Trophoblast cell (in vitro differentiated cells and primary cell): Measurements from ENCODE around the gene SMOC2.

Experiments used
- DNase-seq, 2 donors: peaks; one replicate each; pipeline ENCODE4 v3.0.0-alpha.2; 2016
- H2AFZ ChIP-seq: 2 replicates; pipeline ENCODE4 v1.6.1; 2013; ENCODE audit warnings: low read length, moderate library complexity, mild to moderate bottlenecking; ENCODE audit not compliant: insufficient read depth, poor library complexity
- H2AK5ac ChIP-seq: 2 replicates; pipeline ENCODE4 v1.6.1; 2013; ENCODE audit warnings: mild to moderate bottlenecking, low read length
- H2BK120ac ChIP-seq: 2 replicates; pipeline ENCODE4 v1.6.1; 2013; ENCODE audit warnings: low read length, mild to moderate bottlenecking, moderate library complexity; ENCODE audit not compliant: insufficient read depth, poor library complexity
- H2BK12ac ChIP-seq: 2 replicates; pipeline ENCODE4 v1.6.1; 2013; ENCODE audit warnings: mild to moderate bottlenecking, low read length, moderate library complexity
- H2BK5ac ChIP-seq: 2 replicates; pipeline ENCODE4 v1.6.1; 2013; ENCODE audit warnings: low read length, low read depth, moderate library complexity, mild to moderate bottlenecking; ENCODE audit not compliant: poor library complexity
- H3K14ac ChIP-seq: 2 replicates; pipeline ENCODE4 v1.6.1; 2013; ENCODE audit warnings: mild to moderate bottlenecking, low read length
- H3K18ac ChIP-seq: 2 replicates; pipeline ENCODE4 v1.6.1; 2013; ENCODE audit warnings: mild to moderate bottlenecking, low read length
- H3K23ac ChIP-seq: 2 replicates; pipeline ENCODE4 v1.6.1; 2013; ENCODE audit warnings: low read length
- H3K27ac ChIP-seq: 2 replicates; pipeline ENCODE4 v1.5.1; 2013; ENCODE audit warnings: low read depth, mild to moderate bottlenecking, inconsistent platforms, low read length, moderate library complexity
- H3K27me3 ChIP-seq: 2 replicates; pipeline ENCODE4 v1.6.1; 2013; ENCODE audit warnings: inconsistent platforms, mild to moderate bottlenecking, low read length, moderate library complexity; ENCODE audit not compliant: insufficient read depth
- H3K36me3 ChIP-seq, 2 experiments: 1 replicate in 1 of 2; 2 replicates in 1 of 2; pipeline ENCODE4 v1.6.1; 2013; ENCODE audit warnings: low read length in 2 of 2, mild to moderate bottlenecking in 2 of 2, moderate library complexity in 1 of 2; ENCODE audit not compliant: insufficient read depth in 2 of 2, control insufficient read depth in 1 of 2
- H3K4ac ChIP-seq: 2 replicates; pipeline ENCODE4 v1.6.1; 2013; ENCODE audit warnings: low read depth, mild to moderate bottlenecking, low read length, moderate library complexity
- H3K4me1 ChIP-seq, 2 experiments: 1 replicate in 1 of 2; 2 replicates in 1 of 2; pipeline ENCODE4 v1.6.1; 2013; ENCODE audit warnings: low read length in 2 of 2, mild to moderate bottlenecking in 2 of 2, moderate library complexity in 1 of 2; ENCODE audit not compliant: insufficient read depth in 2 of 2, control insufficient read depth in 1 of 2
- H3K4me2 ChIP-seq: 2 replicates; pipeline ENCODE4 v1.6.1; 2013; ENCODE audit warnings: inconsistent platforms, mild to moderate bottlenecking, low read length, moderate library complexity
- H3K4me3 ChIP-seq: 2 replicates; pipeline ENCODE4 v1.5.1; 2013; ENCODE audit warnings: mild to moderate bottlenecking, low read depth, low read length, inconsistent platforms
- H3K79me1 ChIP-seq: one replicate; pipeline ENCODE4 v1.6.1; 2013; ENCODE audit warnings: low read length
- H3K79me2 ChIP-seq: 2 replicates; pipeline ENCODE4 v1.6.1; 2013; ENCODE audit warnings: low read length, mild to moderate bottlenecking; ENCODE audit not compliant: control insufficient read depth, insufficient read depth, poor library complexity
- H3K9ac ChIP-seq: 2 replicates; pipeline ENCODE4 v1.6.1; 2013; ENCODE audit warnings: mild to moderate bottlenecking, low read length
- H3K9me3 ChIP-seq: 2 replicates; pipeline ENCODE4 v1.6.1; 2013; ENCODE audit warnings: low read depth, mild to moderate bottlenecking, control low read depth, inconsistent platforms, low read length; ENCODE audit not compliant: insufficient read depth
- H4K12ac ChIP-seq: 2 replicates; pipeline ENCODE4 v1.6.1; 2013; ENCODE audit warnings: low read depth, mild to moderate bottlenecking, low read length, moderate library complexity
- H4K8ac ChIP-seq: 2 replicates; pipeline ENCODE4 v1.6.1; 2013; ENCODE audit warnings: low read depth, mild to moderate bottlenecking, low read length, moderate library complexity
- H4K91ac ChIP-seq: one replicate; pipeline ENCODE4 v1.6.1; 2013; ENCODE audit warnings: low read depth, mild to moderate bottlenecking, low read length, moderate library complexity
- WGBS: extraction: QIAGEN DNeasy Blood & Tissue Kit; methylation state at CpG from one replicate; pipeline ENCODE4 v1.1.7; 2013; ENCODE audit warnings: missing lambda C conversion rate; ENCODE audit not compliant: insufficient read length, insufficient coverage; ENCODE audit errors: extremely low coverage; 5-methylcytosine and 5-hydroxymethylcytosine counted together

SMOC2 gene

DNA sequence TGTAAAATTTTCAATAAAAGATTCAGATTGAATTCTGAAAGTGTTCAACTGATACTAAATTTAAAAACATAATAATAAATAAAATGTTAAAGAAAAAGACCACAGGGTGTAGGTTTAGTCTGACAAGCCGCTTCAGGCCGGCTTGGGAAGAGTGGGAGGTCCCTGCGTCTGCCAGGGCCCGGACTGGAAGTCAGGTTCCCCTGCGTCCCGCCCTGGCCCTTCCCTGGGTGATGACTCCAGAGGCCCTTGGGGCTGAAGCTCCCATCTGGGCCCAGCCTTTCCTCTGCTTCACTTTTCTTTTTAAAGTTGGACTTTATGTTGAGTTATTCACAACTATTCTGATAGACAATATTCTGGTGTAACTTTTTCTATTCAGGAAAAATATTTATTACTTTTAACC, 93.3 kb downstream of the SMOC2 start:
- H2BK5ac ChIP-seq = no peak overlapping the region
- no peaks in the 10 kb centered on the region for H3K27me3 ChIP-seq
- DNase-seq = no peak
- H3K14ac ChIP-seq = no peak overlapping the region
- no peak overlapping the region for H3K18ac ChIP-seq
- H3K79me2 ChIP-seq = no peaks in the 10 kb centered on the region
- no peak overlapping the region for H3K4me3 ChIP-seq
- H3K23ac ChIP-seq = no peak overlapping the region
- H2BK12ac ChIP-seq = no peak overlapping the region
- H3K36me3 ChIP-seq = no peaks in the 10 kb centered on the region
- WGBS = no CpG with 5 or more reads among the region's 6 CpGs
- H2AK5ac ChIP-seq = no peak overlapping the region
- no peak overlapping the region for H2BK120ac ChIP-seq
- H4K12ac ChIP-seq = no peak overlapping the region
- H3K9me3 ChIP-seq = peaks cover 3% of the 10 kb centered on the region
- H2AFZ ChIP-seq = no peak overlapping the region
- H3K9ac ChIP-seq = no peak overlapping the region
- no peak overlapping the region for H4K91ac ChIP-seq
- no peak overlapping the region for H3K4me2 ChIP-seq
- no peak overlapping the region for H4K8ac ChIP-seq
- no peaks in the 10 kb centered on the region for H3K4me1 ChIP-seq
- H3K4ac ChIP-seq = no peak overlapping the region
- H3K79me1 ChIP-seq = no peaks in the 10 kb centered on the region
- no peak overlapping the region for H3K27ac ChIP-seq

DNA sequence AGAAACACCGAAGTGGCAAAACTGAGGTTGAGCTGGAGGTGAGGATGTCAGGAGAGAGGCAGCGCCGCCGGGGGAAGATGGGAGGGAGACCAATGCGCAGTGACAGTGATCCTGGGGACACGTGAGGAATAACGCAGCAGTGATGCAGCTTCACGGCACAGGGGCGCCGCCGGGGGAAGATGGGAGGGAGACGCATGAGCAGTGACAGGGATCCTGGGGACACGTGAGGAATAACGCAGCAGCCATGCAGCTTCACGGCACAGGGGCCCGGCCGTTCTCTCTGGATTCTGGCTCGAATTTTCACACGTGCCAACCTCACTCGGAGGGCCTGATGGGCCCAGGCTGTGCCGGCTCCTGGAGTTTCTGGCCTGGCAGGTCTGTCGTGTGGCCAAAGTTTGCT, 94.7 kb downstream of the SMOC2 start:
- H3K9me3 ChIP-seq = peaks cover 8% of the 10 kb centered on the region
- H3K27me3 ChIP-seq = no peaks in the 10 kb centered on the region
- H2AFZ ChIP-seq = no peak overlapping the region
- no peaks in the 10 kb centered on the region for H3K79me1 ChIP-seq
- H2BK5ac ChIP-seq = no peak overlapping the region
- H3K79me2 ChIP-seq = no peaks in the 10 kb centered on the region
- H3K23ac ChIP-seq = no peak overlapping the region
- H3K18ac ChIP-seq = no peak overlapping the region
- no peak overlapping the region for H4K8ac ChIP-seq
- H3K36me3 ChIP-seq = no peaks in the 10 kb centered on the region
- no peak overlapping the region for H3K4me2 ChIP-seq
- DNase-seq = no peak
- no peak overlapping the region for H3K9ac ChIP-seq
- H3K27ac ChIP-seq = no peak overlapping the region
- H2BK12ac ChIP-seq = no peak overlapping the region
- no peak overlapping the region for H3K4me3 ChIP-seq
- no peak overlapping the region for H3K14ac ChIP-seq
- no peak overlapping the region for H2AK5ac ChIP-seq
- no peak overlapping the region for H4K12ac ChIP-seq
- WGBS = no CpG with 5 or more reads among the region's 22 CpGs
- no peak overlapping the region for H2BK120ac ChIP-seq
- H3K4ac ChIP-seq = no peak overlapping the region
- no peak overlapping the region for H4K91ac ChIP-seq
- H3K4me1 ChIP-seq = peaks cover 0 to 3% of the 10 kb centered on the region in 2 experiments

DNA sequence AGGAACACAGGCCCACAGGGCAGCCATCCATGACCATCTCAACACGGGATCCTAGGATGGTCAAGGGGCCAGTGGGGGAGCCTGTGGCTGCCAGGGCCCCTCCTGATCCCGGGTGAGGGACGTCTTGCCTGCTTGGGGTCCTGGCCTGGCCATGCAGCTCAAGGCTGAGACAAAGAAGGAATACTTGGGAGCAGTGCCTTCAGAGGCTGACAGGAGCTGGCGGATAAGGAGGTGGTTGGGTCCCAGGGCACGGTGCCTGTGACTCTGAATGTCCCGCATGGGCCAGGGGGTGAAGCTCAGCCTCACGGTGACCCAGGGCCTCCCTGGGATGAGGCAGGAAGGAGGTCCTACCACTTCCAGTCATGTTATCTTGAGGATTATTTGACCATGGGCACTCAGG, 95.2 kb downstream of the SMOC2 start:
- no peaks in the 10 kb centered on the region for H3K79me1 ChIP-seq
- H2AK5ac ChIP-seq = no peak overlapping the region
- H2BK12ac ChIP-seq = no peak overlapping the region
- WGBS = no CpG with 5 or more reads among the region's 7 CpGs
- H3K18ac ChIP-seq = no peak overlapping the region
- H3K9me3 ChIP-seq = peaks cover 9% of the 10 kb centered on the region
- no peak overlapping the region for H4K8ac ChIP-seq
- no peak overlapping the region for H3K4ac ChIP-seq
- H4K12ac ChIP-seq = no peak overlapping the region
- no peak overlapping the region for H2AFZ ChIP-seq
- no peak overlapping the region for H4K91ac ChIP-seq
- H3K27ac ChIP-seq = no peak overlapping the region
- no peak overlapping the region for H3K4me2 ChIP-seq
- H2BK5ac ChIP-seq = no peak overlapping the region
- H3K9ac ChIP-seq = no peak overlapping the region
- no peaks in the 10 kb centered on the region for H3K79me2 ChIP-seq
- DNase-seq = no peak
- H3K4me3 ChIP-seq = no peak overlapping the region
- no peaks in the 10 kb centered on the region for H3K36me3 ChIP-seq
- H2BK120ac ChIP-seq = no peak overlapping the region
- H3K27me3 ChIP-seq = no peaks in the 10 kb centered on the region
- H3K14ac ChIP-seq = no peak overlapping the region
- H3K4me1 ChIP-seq = peaks cover 2 to 5% of the 10 kb centered on the region in 2 experiments
- H3K23ac ChIP-seq = no peak overlapping the region

DNA sequence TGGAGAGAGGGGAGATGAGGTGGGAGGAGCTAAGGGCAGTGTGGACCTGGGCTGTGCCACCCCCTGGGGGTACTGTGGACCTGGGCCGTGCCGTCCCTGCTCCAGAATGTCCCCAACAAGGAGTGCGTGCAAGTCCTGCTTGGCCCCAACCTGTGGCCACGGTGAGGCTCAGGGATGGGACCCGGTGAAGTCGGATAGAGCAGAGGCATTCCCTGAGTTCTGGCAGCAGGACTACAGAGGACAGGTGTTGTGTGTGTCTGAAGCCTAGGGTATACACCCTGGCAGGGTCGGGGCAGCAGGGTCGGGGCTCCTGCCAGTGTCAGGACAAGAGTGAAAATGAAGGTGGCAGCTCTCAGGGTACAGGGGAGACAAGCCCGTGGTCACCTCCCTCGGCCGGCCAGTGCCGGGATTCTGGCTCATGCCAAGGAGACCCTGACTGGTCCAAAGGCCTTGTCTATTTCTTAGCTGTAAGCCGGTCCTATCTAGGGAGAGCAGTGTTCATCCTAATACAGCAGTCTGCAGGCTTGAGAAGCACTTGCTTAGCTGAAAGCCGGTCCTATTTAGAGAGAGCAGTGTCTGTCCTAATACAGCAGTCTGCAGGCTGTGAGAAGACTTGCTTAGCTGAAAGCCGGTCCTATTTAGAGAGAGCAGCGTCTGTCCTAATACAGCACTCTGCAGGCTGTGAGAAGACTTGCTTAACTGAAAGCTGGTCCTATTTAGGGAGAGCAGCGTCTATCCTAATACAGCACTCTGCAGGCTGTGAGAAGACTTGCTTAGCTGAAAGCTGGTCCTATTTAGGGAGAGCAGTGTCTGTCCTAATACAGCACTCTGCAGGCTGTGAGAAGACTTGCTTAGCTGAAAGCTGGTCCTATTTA, 95.9 kb downstream of the SMOC2 start:
- Histone ChIP-seq H4K8ac (no peak overlapping the region), H2BK12ac (no peak overlapping the region), H3K18ac (no peak overlapping the region), H2AFZ (no peak overlapping the region), H3K9ac (no peak overlapping the region), H3K4me1 (peaks cover 3 to 5% of the 10 kb centered on the region in 2 experiments), H3K79me2 (no peaks in the 10 kb centered on the region), H3K27ac (no peak overlapping the region), H3K36me3 (no peaks in the 10 kb centered on the region), H2BK120ac (no peak overlapping the region), H3K27me3 (no peaks in the 10 kb centered on the region), H3K4me2 (no peak overlapping the region), H3K23ac (no peak overlapping the region), H3K4ac (no peak overlapping the region), H4K12ac (no peak overlapping the region), H4K91ac (no peak overlapping the region), H3K14ac (no peak overlapping the region), H3K4me3 (no peak overlapping the region), H2BK5ac (no peak overlapping the region), H3K9me3 (peaks cover 9% of the 10 kb centered on the region), H3K79me1 (no peaks in the 10 kb centered on the region), H2AK5ac (no peak overlapping the region)
- DNase-seq = no peak
- WGBS = no CpG with 5 or more reads among the region's 17 CpGs
